AG08396 (cell line): Measurements from ENCODE around the gene ENOPH1.

ENCODE experiments used
- DNase-seq: peaks from one replicate; pipeline ENCODE4 v3.0.0; 2012; ENCODE audit warnings: low spot score, mixed read lengths

Gene ENOPH1

GRCh38 chr4:82510216-82510615 lies 79.8 kb downstream of the ENOPH1 start:
- DNase-seq = no peak
